ENCODE results near the gene SOX12.

DNA sequence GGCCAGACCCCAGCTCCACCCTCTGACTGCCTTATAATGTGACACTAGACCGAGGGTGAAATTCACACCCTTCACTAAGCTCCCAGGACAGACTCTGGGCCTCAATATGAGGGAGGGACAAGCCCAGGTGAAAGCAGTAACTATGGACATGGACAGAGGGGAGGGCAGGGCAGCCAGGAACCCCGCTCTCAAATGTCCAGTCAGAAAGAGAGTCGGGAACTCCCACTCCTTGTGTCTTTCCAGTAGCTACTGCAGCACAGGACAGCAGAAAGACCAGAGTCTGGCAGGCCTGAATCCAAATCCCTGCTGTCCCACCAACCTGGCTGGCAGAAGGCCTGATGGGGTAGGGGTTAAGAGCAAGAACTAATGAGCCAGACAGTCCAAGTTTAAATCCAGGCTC, 41.2 kb upstream of the SOX12 start:
- TF ChIP-seq, protein P1, sequence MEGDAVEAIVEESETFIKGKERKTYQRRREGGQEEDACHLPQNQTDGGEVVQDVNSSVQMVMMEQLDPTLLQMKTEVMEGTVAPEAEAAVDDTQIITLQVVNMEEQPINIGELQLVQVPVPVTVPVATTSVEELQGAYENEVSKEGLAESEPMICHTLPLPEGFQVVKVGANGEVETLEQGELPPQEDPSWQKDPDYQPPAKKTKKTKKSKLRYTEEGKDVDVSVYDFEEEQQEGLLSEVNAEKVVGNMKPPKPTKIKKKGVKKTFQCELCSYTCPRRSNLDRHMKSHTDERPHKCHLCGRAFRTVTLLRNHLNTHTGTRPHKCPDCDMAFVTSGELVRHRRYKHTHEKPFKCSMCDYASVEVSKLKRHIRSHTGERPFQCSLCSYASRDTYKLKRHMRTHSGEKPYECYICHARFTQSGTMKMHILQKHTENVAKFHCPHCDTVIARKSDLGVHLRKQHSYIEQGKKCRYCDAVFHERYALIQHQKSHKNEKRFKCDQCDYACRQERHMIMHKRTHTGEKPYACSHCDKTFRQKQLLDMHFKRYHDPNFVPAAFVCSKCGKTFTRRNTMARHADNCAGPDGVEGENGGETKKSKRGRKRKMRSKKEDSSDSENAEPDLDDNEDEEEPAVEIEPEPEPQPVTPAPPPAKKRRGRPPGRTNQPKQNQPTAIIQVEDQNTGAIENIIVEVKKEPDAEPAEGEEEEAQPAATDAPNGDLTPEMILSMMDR (IDR thresholded peaks at IDR 0.05; ENCODE audit: insufficient read depth, low read length, poor library complexity, severe bottlenecking), result no peak
- TF ChIP-seq EZH2phosphoT487 (conservative IDR thresholded peaks at IDR 0.05; ENCODE audit: low read length), result no peak
